HG03280 (cell line): ENCODE measurements around the gene DPF1.
"Not testable (repeated sequence)": the region's sequence is repeated elsewhere in the genome, so short reads cannot be mapped to it uniquely, and the experiment has no call there.

ENCODE experiments used
- ATAC-seq: cut with Tn5 transposase; IDR thresholded peaks from one replicate; pipeline ENCODE4 v1.9.1; 2021; ENCODE audit warnings: mild to moderate bottlenecking, moderate library complexity; ENCODE audit not compliant: unreplicated experiment

The DPF1 gene

GRCh38 chr19:38250821-38251563, 27.0 kb upstream of the DPF1 start:
- no peak for ATAC-seq

- ATAC-seq, result no peak
Observed at GRCh38 chr19:38250428-38250820, 26.4 kb upstream of the DPF1 start.

- no peak for ATAC-seq
Observed at GRCh38 chr19:38248421-38248820, 24.4 kb upstream of the DPF1 start.

GRCh38 chr19:38247734-38248268, 23.8 kb upstream of the DPF1 start:
- ATAC-seq, result no peak

GRCh38 chr19:38247126-38247525, 23.1 kb upstream of the DPF1 start:
- ATAC-seq, result no peak

- no peak for ATAC-seq
Observed at GRCh38 chr19:38245826-38246498, 21.9 kb upstream of the DPF1 start.

GRCh38 chr19:38243279-38243673, 19.3 kb upstream of the DPF1 start:
- no peak for ATAC-seq

GRCh38 chr19:38239816-38240215, 15.8 kb upstream of the DPF1 start:
- no peak for ATAC-seq

GRCh38 chr19:38234615-38235014, 10.6 kb upstream of the DPF1 start:
- ATAC-seq, result no peak

- ATAC-seq, result no peak
Observed at GRCh38 chr19:38233740-38234251, 9.8 kb upstream of the DPF1 start.

- ATAC-seq, result no peak
Observed at GRCh38 chr19:38231918-38232317, 7.9 kb upstream of the DPF1 start.

GRCh38 chr19:38230506-38231133, 6.6 kb upstream of the DPF1 start:
- ATAC-seq, result not testable (repeated sequence)

GRCh38 chr19:38229585-38230073, 5.6 kb upstream of the DPF1 start:
- no peak for ATAC-seq

GRCh38 chr19:38228491-38229439, 4.7 kb upstream of the DPF1 start:
- no peak for ATAC-seq

- no peak for ATAC-seq
Observed at GRCh38 chr19:38228005-38228377, 4.0 kb upstream of the DPF1 start.

- ATAC-seq, result no peak
Observed at GRCh38 chr19:38227287-38228004, 3.4 kb upstream of the DPF1 start.

GRCh38 chr19:38224863-38225218, 819 bp upstream of the DPF1 start:
- ATAC-seq, result not testable (repeated sequence)

GRCh38 chr19:38223617-38224013, 407 bp downstream of the DPF1 start:
- no peak for ATAC-seq

GRCh38 chr19:38223119-38223523, 901 bp downstream of the DPF1 start:
- no peak for ATAC-seq
